HL-60 (cell line): Measurements from ENCODE around the gene TTLL3.
A peak's percentile ranks its signal among the peaks of the same experiment; 100 is the strongest.

Experiments used
- GABPA ChIP-seq: IDR thresholded peaks from 2 replicates; pipeline ENCODE4 v1.6.1; 2012; ENCODE audit warnings: low read depth
- POLR2AphosphoS5 ChIP-seq: IDR thresholded peaks from 2 replicates; pipeline ENCODE4 v1.6.1; 2012; ENCODE audit warnings: low read depth
- TF ChIP-seq, protein P1 (sequence below): IDR thresholded peaks from one replicate; pipeline ENCODE4 v1.5.1; 2011; ENCODE audit warnings: low read length, control low read depth, inconsistent platforms; ENCODE audit not compliant: insufficient read depth
- TF ChIP-seq, protein P2 (sequence below): IDR thresholded peaks from 2 replicates; pipeline ENCODE4 v1.6.1; 2012; ENCODE audit warnings: low read depth; ENCODE audit not compliant: insufficient replicate concordance

DNA sequence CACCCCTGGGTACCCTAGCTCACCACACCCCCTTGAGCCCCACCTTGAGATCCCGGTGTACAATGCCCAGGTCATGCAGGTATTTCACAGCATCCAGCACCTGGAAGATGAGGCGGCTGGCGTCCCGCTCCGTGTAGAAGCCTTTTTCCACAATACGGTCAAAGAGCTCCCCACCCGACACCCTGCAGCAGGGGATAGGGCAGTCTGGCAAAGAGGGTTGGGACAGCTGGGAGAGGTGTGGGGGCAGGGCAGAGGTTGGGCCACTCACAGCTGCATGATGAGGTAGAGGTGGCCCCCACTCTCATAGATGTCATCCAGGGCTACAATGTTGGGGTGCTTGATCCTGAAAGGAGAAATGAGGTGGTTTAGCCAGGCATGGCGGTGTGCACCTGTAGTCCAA, 47.2 kb upstream of the TTLL3 start:
- TF ChIP-seq, protein P1, sequence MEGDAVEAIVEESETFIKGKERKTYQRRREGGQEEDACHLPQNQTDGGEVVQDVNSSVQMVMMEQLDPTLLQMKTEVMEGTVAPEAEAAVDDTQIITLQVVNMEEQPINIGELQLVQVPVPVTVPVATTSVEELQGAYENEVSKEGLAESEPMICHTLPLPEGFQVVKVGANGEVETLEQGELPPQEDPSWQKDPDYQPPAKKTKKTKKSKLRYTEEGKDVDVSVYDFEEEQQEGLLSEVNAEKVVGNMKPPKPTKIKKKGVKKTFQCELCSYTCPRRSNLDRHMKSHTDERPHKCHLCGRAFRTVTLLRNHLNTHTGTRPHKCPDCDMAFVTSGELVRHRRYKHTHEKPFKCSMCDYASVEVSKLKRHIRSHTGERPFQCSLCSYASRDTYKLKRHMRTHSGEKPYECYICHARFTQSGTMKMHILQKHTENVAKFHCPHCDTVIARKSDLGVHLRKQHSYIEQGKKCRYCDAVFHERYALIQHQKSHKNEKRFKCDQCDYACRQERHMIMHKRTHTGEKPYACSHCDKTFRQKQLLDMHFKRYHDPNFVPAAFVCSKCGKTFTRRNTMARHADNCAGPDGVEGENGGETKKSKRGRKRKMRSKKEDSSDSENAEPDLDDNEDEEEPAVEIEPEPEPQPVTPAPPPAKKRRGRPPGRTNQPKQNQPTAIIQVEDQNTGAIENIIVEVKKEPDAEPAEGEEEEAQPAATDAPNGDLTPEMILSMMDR, result no peak
- TF ChIP-seq POLR2AphosphoS5 (0 out of 2 replicates have a peak, but pooled peaks have one; percentile 37), GABPA (no peak)
- TF ChIP-seq, protein P2, sequence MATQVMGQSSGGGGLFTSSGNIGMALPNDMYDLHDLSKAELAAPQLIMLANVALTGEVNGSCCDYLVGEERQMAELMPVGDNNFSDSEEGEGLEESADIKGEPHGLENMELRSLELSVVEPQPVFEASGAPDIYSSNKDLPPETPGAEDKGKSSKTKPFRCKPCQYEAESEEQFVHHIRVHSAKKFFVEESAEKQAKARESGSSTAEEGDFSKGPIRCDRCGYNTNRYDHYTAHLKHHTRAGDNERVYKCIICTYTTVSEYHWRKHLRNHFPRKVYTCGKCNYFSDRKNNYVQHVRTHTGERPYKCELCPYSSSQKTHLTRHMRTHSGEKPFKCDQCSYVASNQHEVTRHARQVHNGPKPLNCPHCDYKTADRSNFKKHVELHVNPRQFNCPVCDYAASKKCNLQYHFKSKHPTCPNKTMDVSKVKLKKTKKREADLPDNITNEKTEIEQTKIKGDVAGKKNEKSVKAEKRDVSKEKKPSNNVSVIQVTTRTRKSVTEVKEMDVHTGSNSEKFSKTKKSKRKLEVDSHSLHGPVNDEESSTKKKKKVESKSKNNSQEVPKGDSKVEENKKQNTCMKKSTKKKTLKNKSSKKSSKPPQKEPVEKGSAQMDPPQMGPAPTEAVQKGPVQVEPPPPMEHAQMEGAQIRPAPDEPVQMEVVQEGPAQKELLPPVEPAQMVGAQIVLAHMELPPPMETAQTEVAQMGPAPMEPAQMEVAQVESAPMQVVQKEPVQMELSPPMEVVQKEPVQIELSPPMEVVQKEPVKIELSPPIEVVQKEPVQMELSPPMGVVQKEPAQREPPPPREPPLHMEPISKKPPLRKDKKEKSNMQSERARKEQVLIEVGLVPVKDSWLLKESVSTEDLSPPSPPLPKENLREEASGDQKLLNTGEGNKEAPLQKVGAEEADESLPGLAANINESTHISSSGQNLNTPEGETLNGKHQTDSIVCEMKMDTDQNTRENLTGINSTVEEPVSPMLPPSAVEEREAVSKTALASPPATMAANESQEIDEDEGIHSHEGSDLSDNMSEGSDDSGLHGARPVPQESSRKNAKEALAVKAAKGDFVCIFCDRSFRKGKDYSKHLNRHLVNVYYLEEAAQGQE, result no peak
